SIG-M5 (cell line): Measurements from ENCODE around the gene YARS1.

ENCODE experiments used
- DNase-seq: peaks from one replicate; lab custom pipeline; 2025; lab: John Stamatoyannopoulos, UW

YARS1 gene

GRCh38 chr1:32817159-32817814 lies at the start of gene YARS1, which contains the start of gene S100PBP:
Gene YARS1, minus strand, starts transcription at chr1:32817358. Its CDS starts 114 bp downstream, at chr1:32817244.
Gene S100PBP, plus strand, starts transcription at chr1:32817653. Its CDS starts 8,447 bp downstream, at chr1:32826100.
- DNase-seq, result peak; percentile 88

- no peak for DNase-seq
Observed at GRCh38 chr1:32865639-32866405, 48.7 kb upstream of the YARS1 start.

GRCh38 chr1:32864375-32865019 lies 47.3 kb upstream of the YARS1 start:
- DNase-seq, result no peak

GRCh38 chr1:32863881-32864245 lies 46.7 kb upstream of the YARS1 start:
- DNase-seq, result no peak

- DNase-seq, result no peak
Observed at GRCh38 chr1:32863218-32863880, 46.2 kb upstream of the YARS1 start.

DNA sequence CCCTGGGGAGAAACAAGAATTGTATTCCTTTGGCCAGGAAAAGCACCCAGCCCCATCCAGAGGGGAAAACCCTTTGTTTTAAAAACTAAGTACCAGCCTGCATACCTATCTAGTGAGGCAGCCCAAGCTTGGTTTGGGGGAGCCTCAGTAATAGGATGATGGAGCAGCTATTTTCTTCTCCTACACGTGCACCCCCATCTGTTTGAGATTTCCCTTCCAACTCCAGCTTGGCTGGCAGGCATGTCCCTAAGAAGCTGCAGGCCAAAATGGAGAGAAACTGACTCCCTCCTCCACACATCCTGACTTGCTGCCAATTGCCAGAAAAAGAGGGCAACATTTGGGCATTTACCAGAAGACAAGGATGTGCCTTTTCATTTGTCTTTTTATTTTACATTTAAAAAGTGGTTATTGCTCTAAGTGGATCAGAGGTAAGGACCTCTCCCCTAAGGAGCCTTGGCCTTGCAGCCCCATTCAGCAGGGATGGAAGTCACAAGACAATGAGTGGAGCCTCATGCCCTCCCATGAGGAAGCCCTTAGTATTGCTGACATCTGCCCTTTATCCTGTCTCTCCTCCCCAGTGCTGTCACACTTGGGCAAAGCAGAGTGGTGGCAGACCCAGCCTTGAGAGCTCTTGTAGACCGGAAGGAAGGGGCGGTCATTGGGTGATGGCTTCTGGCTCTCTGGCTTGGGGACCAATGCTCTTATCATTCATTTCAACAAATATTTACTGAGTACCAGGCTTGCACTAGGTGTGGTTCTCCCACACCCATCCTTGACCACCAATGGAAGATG lies 44.9 kb upstream of the YARS1 start:
- no peak for DNase-seq

DNA sequence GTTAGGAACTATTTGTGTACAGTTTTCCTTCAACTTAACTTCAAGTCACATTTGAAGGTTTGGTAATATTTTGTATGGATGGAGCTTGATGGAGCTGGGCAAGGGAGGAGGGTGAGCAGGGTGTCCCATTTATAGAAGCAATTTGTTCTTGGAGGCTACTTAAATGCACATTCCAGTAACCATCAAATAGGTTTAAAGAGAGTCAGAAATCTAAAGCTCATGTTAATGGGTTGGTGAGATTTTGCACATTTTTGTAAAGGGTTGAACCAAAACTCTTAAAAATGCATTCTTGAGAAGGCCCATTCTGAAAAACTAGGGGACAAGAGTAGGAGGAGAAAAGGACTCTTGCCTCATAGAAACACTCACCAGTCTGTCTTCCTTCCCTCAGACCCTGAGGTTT lies 43.4 kb upstream of the YARS1 start:
- DNase-seq, result no peak

- DNase-seq, result no peak
Observed at GRCh38 chr1:32859915-32860314, 42.8 kb upstream of the YARS1 start.

- DNase-seq, result no peak
Observed at GRCh38 chr1:32858791-32859190, 41.6 kb upstream of the YARS1 start.

DNA sequence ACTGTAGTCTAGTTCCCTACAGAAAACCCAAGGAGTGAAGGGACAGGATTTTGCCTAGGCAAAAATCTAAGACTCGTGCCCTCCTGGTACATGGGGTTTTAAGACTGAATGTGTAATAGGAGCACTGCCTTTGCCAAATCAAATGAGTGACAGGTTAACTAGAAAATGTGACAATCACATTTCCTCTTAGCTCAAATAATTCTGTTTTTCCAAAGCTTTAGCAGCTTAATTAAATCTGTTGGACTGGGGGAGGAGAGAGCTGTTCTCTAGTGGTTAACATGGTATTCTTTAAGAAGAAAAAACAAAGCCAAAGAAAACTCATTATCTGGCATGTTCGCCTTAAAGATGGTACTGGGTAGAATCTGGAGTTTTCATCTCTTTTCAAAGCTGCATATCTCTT lies 41.0 kb upstream of the YARS1 start:
- no peak for DNase-seq

DNA sequence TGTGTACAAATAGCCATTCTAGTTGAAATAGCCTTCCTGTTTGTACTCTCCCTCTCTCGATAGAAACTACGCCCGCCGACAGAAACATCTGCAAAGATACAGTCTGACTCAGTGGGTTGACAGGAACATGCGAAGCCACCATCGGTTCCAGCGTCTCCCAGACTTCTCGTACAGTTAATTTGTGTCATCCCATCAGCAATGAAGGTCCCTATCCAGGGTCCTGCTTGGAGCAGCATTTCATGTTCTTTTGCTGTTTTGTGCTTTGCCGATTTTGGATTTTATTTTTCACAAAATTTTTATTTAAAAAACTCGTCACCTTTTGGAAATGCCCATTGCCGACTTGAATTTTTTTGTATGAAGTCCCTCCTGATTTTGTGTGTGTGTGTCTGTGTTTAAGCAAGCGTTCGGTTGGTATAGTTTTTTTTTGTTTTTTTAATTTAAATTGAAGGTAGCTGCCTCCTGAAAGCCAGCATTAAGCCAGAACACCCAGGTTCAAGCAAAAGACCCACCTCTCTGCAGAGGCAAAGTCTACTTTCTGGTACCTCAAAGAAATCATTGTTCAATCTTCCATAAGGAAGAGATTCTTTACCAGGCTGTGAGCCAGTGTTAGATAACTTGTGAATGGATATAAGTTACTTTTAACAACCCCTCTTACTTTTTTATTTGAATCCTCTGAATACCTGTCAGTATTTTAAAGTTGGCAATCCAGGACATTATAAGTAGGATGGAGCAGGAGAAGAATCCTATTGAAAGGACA lies 38.9 kb upstream of the YARS1 start:
- DNase-seq, result no peak

GRCh38 chr1:32848354-32849063 lies 31.4 kb upstream of the YARS1 start:
- DNase-seq, result no peak

- no peak for DNase-seq
Observed at GRCh38 chr1:32831878-32832277, 14.7 kb upstream of the YARS1 start.

DNA sequence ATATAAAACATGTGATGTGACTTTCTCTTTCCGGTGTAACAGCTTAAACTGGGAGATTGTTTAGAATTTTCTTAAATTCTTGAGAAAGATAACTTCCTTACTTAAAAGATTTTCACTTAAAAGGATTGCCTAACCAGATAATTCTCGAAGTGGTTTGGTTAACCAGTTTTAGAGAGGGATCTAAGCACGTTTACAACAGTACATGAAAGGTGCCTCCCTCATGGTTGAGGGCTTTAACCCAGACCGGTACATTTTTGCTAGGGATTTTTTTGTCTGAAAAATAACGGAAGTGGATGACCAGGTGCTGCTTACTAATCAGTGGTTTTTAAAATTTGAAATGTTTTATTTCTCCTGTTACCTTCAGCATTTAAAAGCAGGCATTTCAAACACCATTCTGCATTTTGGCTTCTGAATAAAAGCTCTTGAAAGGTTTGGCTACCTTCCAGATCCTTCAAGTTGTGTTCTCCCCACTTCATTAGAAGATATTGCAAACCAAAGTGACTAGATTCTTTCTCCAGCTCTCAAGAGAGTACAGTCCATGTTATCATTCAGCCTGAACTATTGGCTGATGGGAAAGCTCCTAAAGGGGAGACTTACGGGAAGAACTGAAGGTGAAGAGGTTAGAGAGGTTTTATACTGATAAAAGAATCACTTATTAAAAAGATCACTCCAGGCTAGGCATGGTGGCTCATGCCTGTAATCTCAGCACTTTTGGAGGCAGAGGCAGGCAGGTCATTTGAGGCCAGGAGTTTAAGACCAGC lies 13.1 kb upstream of the YARS1 start:
- DNase-seq, result no peak

DNA sequence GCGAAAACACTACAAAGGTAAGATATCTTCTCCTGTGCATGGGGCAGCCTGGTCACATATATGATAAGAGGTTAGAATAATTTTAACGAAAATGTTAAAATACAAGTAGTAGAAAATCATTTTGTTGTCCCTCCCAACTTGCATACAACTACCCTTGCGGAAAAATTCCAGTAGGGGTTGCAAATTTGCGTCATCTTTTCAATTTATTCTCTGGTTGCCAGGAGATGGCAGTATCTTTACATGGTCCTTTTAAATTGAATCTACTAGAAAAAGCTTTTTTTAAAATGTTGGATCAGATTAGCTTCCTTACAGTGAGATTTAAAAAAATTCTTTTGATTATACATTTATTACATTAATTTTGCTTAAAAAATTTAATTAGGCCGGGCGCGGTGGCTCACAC lies 11.2 kb upstream of the YARS1 start:
- DNase-seq, result no peak

DNA sequence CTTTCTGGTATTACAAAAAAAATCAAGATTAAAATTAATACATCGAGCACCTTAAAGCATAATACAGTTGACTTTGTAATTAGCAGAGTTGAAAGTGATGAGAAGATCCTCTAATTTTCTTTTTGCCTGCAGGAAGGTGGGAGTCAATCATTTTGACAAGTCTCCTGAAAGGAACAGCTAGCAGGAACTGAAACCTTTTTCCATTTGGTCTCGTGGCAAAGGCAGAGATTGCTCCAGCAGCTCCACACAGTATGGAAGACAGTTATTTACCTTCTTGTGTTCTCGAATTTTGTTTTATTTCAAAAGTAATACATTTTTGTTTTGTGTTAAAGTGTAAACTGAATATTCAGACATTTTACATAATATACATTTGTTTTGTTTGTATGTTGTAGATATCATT lies 8.0 kb upstream of the YARS1 start:
- DNase-seq, result no peak

DNA sequence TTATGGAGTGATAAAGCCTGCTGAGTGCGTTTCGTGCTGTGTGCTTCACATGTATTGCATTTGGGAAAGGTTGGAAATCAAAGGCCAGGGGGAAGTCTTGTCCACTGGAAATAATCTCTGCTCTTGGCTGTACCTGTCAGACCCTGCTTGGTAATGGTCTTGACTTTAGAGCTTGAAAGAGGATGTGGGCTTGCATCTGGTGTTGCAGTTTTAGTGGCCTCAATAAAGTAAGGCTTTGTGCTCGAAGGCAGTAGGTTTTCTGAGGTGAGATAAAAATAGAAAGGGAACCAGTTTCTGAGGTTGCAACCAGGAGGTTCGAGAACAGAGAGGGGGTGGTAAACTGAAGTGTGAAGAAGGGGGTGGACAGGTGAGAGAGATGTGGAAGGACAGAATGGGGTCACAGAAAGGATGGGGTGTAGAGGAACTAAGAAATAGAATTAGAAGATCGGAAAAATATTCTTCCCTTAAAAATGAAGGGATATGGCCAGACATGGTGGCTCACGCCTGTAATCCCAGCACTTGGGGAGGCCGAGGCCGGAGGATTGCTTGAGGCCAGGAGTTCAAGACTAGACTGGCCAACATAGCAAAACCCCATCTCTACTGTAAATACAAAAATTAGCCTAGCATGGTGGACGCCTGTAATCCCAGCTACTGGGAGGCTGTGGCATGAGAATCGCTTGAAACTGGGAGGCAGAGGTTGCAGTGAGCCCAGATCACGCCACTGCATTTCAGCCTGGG lies 1.8 kb upstream of the YARS1 start:
- DNase-seq, result peak; percentile 45

GRCh38 chr1:32817815-32818786 lies 943 bp upstream of the YARS1 start:
- no peak for DNase-seq
